SH-SY5Y (cell line): ENCODE measurements around the gene PSEN2.

ENCODE experiments used
- GATA2 ChIP-seq: IDR thresholded peaks from 2 replicates; pipeline ENCODE4 v1.6.1; 2011; ENCODE audit warnings: mild to moderate bottlenecking, low read depth, low read length
- GATA3 ChIP-seq: IDR thresholded peaks from 2 replicates; pipeline ENCODE4 v1.6.1; 2011; ENCODE audit warnings: low read depth, mild to moderate bottlenecking, low read length, moderate library complexity

GRCh38 chr1:226825037-226825745 is 45.2 kb upstream of the PSEN2 start:
- TF ChIP-seq GATA3: no peak
- TF ChIP-seq GATA2: no peak
